Measurements from ENCODE around the gene EFHD2.

DNA sequence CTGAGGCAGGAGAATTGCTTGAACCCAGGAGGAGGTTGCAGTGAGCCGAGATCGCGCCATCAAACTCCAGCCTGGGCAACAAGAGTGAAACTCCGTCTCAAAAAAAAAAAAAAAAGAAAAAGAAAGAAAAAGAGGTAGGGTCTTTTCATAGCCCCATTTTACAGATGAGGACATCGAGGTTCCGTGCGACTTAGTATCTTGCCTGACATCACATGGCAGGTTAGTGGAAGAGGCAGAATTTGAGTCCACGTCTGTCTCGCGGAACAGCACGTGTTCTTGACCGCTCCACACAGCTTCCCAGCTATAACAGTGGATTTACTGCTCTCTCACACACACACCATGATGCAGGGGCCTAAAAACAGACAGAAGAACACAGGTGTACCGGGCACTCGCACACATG is 29.6 kb downstream of the EFHD2 start:
- TF ChIP-seq, protein P1, sequence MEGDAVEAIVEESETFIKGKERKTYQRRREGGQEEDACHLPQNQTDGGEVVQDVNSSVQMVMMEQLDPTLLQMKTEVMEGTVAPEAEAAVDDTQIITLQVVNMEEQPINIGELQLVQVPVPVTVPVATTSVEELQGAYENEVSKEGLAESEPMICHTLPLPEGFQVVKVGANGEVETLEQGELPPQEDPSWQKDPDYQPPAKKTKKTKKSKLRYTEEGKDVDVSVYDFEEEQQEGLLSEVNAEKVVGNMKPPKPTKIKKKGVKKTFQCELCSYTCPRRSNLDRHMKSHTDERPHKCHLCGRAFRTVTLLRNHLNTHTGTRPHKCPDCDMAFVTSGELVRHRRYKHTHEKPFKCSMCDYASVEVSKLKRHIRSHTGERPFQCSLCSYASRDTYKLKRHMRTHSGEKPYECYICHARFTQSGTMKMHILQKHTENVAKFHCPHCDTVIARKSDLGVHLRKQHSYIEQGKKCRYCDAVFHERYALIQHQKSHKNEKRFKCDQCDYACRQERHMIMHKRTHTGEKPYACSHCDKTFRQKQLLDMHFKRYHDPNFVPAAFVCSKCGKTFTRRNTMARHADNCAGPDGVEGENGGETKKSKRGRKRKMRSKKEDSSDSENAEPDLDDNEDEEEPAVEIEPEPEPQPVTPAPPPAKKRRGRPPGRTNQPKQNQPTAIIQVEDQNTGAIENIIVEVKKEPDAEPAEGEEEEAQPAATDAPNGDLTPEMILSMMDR (IDR thresholded peaks at IDR 0.05) = no peak
- TF ChIP-seq POLR2A (IDR thresholded peaks at IDR 0.05) = no peak

Measured in body of pancreas (tissue), 4 donors.